ENCODE results near the gene LSP1. TPM values are rescaled to one million over a fixed set of nuclear protein-coding genes. Genes with fewer than 3 reads are reported as not detected.

Gene LSP1
- total and polyA plus RNA-seq, 4 donors = 5.0 to 7.7 (median 5.7) TPM

DNA sequence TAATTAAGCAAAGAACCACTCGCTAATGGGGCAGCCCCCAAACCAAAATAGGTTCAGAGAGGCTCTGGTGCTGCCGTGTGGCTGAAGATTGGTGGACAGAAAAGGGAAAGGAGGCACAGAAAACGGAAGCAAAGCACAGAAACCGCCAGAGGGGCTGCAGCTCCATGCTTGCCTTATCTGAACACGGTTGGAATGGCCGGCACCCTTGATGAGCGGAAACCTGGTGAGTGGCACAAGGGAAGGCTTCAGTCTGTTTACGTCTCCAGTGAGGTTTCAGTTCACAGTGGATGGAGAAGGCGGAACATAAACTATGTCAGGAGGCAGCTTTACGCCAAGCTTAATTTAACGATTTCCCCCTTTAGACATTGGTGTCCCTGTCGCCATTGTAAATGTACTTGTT lies 44.0 kb downstream of the LSP1 start:
- TF ChIP-seq JUND (IDR thresholded peaks at IDR 0.05) = no peak
- no peak for TF ChIP-seq TAF1 (conservative IDR thresholded peaks at IDR 0.05)
- TF ChIP-seq RAD21 (IDR thresholded peaks at IDR 0.05) = no peak
- TF ChIP-seq, protein P1, sequence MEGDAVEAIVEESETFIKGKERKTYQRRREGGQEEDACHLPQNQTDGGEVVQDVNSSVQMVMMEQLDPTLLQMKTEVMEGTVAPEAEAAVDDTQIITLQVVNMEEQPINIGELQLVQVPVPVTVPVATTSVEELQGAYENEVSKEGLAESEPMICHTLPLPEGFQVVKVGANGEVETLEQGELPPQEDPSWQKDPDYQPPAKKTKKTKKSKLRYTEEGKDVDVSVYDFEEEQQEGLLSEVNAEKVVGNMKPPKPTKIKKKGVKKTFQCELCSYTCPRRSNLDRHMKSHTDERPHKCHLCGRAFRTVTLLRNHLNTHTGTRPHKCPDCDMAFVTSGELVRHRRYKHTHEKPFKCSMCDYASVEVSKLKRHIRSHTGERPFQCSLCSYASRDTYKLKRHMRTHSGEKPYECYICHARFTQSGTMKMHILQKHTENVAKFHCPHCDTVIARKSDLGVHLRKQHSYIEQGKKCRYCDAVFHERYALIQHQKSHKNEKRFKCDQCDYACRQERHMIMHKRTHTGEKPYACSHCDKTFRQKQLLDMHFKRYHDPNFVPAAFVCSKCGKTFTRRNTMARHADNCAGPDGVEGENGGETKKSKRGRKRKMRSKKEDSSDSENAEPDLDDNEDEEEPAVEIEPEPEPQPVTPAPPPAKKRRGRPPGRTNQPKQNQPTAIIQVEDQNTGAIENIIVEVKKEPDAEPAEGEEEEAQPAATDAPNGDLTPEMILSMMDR (IDR thresholded peaks at IDR 0.05; ENCODE audit: low read depth, low read length, missing input control) = no peak
- TF ChIP-seq SP1 (IDR thresholded peaks at IDR 0.05) = no peak
- TF ChIP-seq, protein P2, sequence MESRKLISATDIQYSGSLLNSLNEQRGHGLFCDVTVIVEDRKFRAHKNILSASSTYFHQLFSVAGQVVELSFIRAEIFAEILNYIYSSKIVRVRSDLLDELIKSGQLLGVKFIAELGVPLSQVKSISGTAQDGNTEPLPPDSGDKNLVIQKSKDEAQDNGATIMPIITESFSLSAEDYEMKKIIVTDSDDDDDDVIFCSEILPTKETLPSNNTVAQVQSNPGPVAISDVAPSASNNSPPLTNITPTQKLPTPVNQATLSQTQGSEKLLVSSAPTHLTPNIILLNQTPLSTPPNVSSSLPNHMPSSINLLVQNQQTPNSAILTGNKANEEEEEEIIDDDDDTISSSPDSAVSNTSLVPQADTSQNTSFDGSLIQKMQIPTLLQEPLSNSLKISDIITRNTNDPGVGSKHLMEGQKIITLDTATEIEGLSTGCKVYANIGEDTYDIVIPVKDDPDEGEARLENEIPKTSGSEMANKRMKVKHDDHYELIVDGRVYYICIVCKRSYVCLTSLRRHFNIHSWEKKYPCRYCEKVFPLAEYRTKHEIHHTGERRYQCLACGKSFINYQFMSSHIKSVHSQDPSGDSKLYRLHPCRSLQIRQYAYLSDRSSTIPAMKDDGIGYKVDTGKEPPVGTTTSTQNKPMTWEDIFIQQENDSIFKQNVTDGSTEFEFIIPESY (IDR thresholded peaks at IDR 0.05) = no peak
- TF ChIP-seq, protein P3, sequence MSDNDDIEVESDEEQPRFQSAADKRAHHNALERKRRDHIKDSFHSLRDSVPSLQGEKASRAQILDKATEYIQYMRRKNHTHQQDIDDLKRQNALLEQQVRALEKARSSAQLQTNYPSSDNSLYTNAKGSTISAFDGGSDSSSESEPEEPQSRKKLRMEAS (IDR thresholded peaks at IDR 0.05) = no peak
- TF ChIP-seq HNF4G (IDR thresholded peaks at IDR 0.05) = no peak
- no peak for TF ChIP-seq FOXA1 (IDR thresholded peaks at IDR 0.05)
- no peak for TF ChIP-seq REST (IDR thresholded peaks at IDR 0.05)
- TF ChIP-seq YY1 (IDR thresholded peaks at IDR 0.05) = no peak
- no peak for TF ChIP-seq GABPA (IDR thresholded peaks at IDR 0.05 in 1 of 2, conservative IDR thresholded peaks at IDR 0.05 in 1 of 2)
- no peak for TF ChIP-seq RXRA (IDR thresholded peaks at IDR 0.05)
- no peak for TF ChIP-seq HNF4A (conservative IDR thresholded peaks at IDR 0.05)
- no peak for TF ChIP-seq FOXA2 (IDR thresholded peaks at IDR 0.05)
- no peak for TF ChIP-seq ATF3 (IDR thresholded peaks at IDR 0.05)
- TF ChIP-seq EGR1 (IDR thresholded peaks at IDR 0.05; ENCODE audit: low read depth in 2 of 2) = no peak
- TF ChIP-seq NR2F2 (IDR thresholded peaks at IDR 0.05) = no peak
- no peak overlapping the region for H3K9ac ChIP-seq (ENCODE audit: low read depth in 1 of 2, low read length in 2 of 2)
- no peaks in the 10 kb centered on the region for H3K9me3 ChIP-seq (ENCODE audit: control insufficient read depth in 4 of 4, low read length in 3 of 4)
- no peaks in the 10 kb centered on the region for H3K27me3 ChIP-seq (ENCODE audit: control insufficient read depth in 4 of 4, insufficient read depth in 4 of 4, low read length in 3 of 4)
- WGBS = 80% methylated on average over 12 of the region's 12 CpGs
- H3K4me1 ChIP-seq (ENCODE audit: control insufficient read depth in 4 of 4, insufficient read depth in 4 of 4, low read length in 3 of 4) = peaks cover 0 to 9% (median 5%) of the 10 kb centered on the region in 4 donors
- no peak overlapping the region for H3K27ac ChIP-seq (ENCODE audit: low read depth in 1 of 2, low read length in 2 of 2)
- H3K36me3 ChIP-seq (ENCODE audit: control insufficient read depth in 4 of 4, insufficient read depth in 3 of 4, low read depth in 1 of 4, low read length in 3 of 4) = no peaks in the 10 kb centered on the region
- no peak overlapping the region for H3K4me3 ChIP-seq (ENCODE audit: low read depth in 1 of 3, low read length in 3 of 3)
- DNase-seq (ENCODE audit: low spot score) = no peak

Measured in liver (tissue), 9 donors.